Sigmoid colon (tissue), 7 donors: Measurements from ENCODE around the gene YLPM1. TPM values are rescaled to one million over a fixed set of nuclear protein-coding genes. Genes with fewer than 3 reads are reported as not detected.

ENCODE experiments used
- DNase-seq: peaks from one replicate; pipeline ENCODE4 v3.0.0-alpha.2; 2019
- H3K27ac ChIP-seq, 4 donors: fragments of 200-600 bp; sonication (generic); one replicate each; pipeline ENCODE4 v1.5.1; 2016 to 2019; ENCODE audit warnings: mild to moderate bottlenecking in 1 of 4
- H3K27me3 ChIP-seq, 3 donors: fragments of 200-600 bp; sonication (generic); one replicate each; pipeline ENCODE4 v1.5.1; 2019; ENCODE audit warnings: mild to moderate bottlenecking in 1 of 3
- H3K36me3 ChIP-seq, 4 donors: fragments of 200-600 bp; sonication (generic); one replicate each; pipeline ENCODE4 v1.5.1; 2016 to 2019
- H3K4me1 ChIP-seq, 4 donors: fragments of 200-600 bp; sonication (generic); one replicate each; pipeline ENCODE4 v1.5.1; 2017 to 2019
- H3K4me3 ChIP-seq, 4 donors: fragments of 200-600 bp; sonication (generic); one replicate each; pipeline ENCODE4 v1.5.1; 2017 to 2019; ENCODE audit warnings: mild to moderate bottlenecking in 2 of 4, moderate library complexity in 1 of 4
- H3K9me3 ChIP-seq, 4 donors: fragments of 200-600 bp in 3 of 4; sonication (generic) in 3 of 4; one replicate each; pipeline versions ENCODE4 v1.5.1 to v1.6.1; 2013 to 2019
- EP300 ChIP-seq, 4 donors: sonication (generic); formaldehyde crosslinking; IDR thresholded peaks; one replicate each; pipeline ENCODE4 v1.6.1; 2017; ENCODE audit warnings: antibody characterized with exemption in 4 of 4
- POLR2A ChIP-seq, 2 donors: fragments of 450-650 bp; IDR thresholded peaks; one replicate each; pipeline ENCODE4 v1.6.1; 2016; ENCODE audit warnings: antibody characterized with exemption in 2 of 2, mild to moderate bottlenecking in 2 of 2, moderate library complexity in 2 of 2
- POLR2AphosphoS5 ChIP-seq, 4 donors: sonication (generic); formaldehyde crosslinking; IDR thresholded peaks; one replicate each; pipeline ENCODE4 v1.6.1; 2017; ENCODE audit warnings: antibody characterized with exemption in 4 of 4
- WGBS, 2 donors: extraction: QIAGEN DNeasy Blood & Tissue Kit; methylation state at CpG; one replicate each; pipeline ENCODE4 v1.1.7; 2013; 5-methylcytosine and 5-hydroxymethylcytosine counted together
- intact Hi-C: fragments of 100-400 bp; cut with DNase I; formaldehyde crosslinking; loops from one replicate; pipeline ENCODE4 v1.15.1; 2023
- polyA plus RNA-seq, 3 donors: library from polyadenylated mRNA; stranded (reverse); fragments of 200-250 nt; gene quantifications; one replicate each; pipeline ENCODE4 v1.2.3, GENCODE V29; 2013
- total RNA-seq, 4 donors: library from RNA; depleted of rRNA; stranded (reverse); fragments of >200 nt; gene quantifications; one replicate each; pipeline ENCODE4 v1.1.0, GENCODE V29; 2016
- TF ChIP-seq, protein P1 (sequence below), 4 experiments: fragments of 450-650 bp in 3 of 4; fragments of 200-600 bp in 1 of 4; IDR thresholded peaks; one replicate each; pipeline ENCODE4 v1.5.1; 2016 to 2019; ENCODE audit warnings: antibody characterized with exemption in 4 of 4, mild to moderate bottlenecking in 3 of 4, moderate library complexity in 2 of 4
- donor health status: healthy with polysubstance abuse.
- donor health status: Bipolar disorder and iron deficiency.
- donor health status: healthy.

YLPM1 gene
- total and polyA plus RNA-seq, 7 donors: 7.2 to 58.7 (median 40.3) TPM

DNA sequence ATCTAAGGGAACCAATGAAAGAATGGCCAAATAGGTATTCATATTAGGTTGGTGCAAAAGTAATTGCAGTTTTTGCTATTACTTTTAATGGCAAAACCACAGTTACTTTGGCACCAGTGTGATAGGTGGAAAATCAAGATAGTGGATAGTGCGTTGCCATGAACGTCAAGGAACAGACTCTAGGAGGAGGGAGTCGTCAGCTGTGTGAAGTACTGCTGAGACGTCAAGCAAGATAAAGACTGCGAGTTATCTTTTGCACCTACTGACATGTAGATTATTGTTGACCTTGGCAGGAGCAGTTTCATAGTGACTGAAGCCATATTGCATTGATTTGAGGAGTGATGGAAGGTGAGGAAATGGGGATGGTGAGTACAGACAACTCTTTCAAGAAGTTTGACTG is 8.3 kb downstream of the YLPM1 start:
- DNase-seq: no peak
- H3K9me3 ChIP-seq: no peaks in the 10 kb centered on the region
- H3K27me3 ChIP-seq: no peaks in the 10 kb centered on the region
- no peaks in the 10 kb centered on the region for H3K36me3 ChIP-seq
- no peak for TF ChIP-seq POLR2AphosphoS5 (IDR thresholded peaks at IDR 0.05)
- TF ChIP-seq, protein P1, sequence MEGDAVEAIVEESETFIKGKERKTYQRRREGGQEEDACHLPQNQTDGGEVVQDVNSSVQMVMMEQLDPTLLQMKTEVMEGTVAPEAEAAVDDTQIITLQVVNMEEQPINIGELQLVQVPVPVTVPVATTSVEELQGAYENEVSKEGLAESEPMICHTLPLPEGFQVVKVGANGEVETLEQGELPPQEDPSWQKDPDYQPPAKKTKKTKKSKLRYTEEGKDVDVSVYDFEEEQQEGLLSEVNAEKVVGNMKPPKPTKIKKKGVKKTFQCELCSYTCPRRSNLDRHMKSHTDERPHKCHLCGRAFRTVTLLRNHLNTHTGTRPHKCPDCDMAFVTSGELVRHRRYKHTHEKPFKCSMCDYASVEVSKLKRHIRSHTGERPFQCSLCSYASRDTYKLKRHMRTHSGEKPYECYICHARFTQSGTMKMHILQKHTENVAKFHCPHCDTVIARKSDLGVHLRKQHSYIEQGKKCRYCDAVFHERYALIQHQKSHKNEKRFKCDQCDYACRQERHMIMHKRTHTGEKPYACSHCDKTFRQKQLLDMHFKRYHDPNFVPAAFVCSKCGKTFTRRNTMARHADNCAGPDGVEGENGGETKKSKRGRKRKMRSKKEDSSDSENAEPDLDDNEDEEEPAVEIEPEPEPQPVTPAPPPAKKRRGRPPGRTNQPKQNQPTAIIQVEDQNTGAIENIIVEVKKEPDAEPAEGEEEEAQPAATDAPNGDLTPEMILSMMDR (IDR thresholded peaks at IDR 0.05): no peak
- WGBS, 2 donors: 83 to 91% methylated on average over 5 of the region's 5 CpGs
- H3K4me3 ChIP-seq: no peak overlapping the region
- intact Hi-C loops: no loop called here
- peaks cover 0 to 20% (median 17%) of the 10 kb centered on the region in 4 donors for H3K4me1 ChIP-seq
- no peak overlapping the region for H3K27ac ChIP-seq

DNA sequence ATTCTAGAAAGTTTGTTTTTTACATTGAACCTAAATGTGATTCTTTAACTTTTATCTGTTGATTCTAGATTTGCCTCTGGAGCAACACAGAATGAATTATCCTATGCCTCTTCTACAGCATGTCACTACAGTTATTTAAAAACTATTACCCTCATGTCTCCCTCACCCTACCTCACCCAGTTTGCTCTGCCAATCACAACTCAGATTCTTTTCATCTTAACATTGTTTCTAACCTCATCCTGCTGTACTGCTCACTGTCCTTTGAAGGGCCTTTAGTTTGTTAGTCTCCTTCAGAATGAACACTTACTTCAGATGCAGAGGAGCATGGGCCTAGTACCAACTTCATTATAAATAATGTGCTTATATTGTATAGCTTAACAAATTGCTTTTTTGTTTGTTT is 21.5 kb downstream of the YLPM1 start:
- Histone ChIP-seq H3K4me1 (no peaks in the 10 kb centered on the region), H3K27me3 (no peaks in the 10 kb centered on the region), H3K36me3 (peaks cover 12 to 73% (median 26%) of the 10 kb centered on the region in 4 donors), H3K4me3 (no peak overlapping the region), H3K27ac (no peak overlapping the region), H3K9me3 (no peaks in the 10 kb centered on the region)
- TF ChIP-seq POLR2AphosphoS5 (IDR thresholded peaks at IDR 0.05) (no peak), POLR2A (IDR thresholded peaks at IDR 0.05) (no peak), EP300 (IDR thresholded peaks at IDR 0.05) (no peak)
- TF ChIP-seq, protein P1 (IDR thresholded peaks at IDR 0.05): no peak
- DNase-seq: no peak
- intact Hi-C loops: no loop called here

- no peak overlapping the region for H3K4me3 ChIP-seq
- intact Hi-C loops: no loop called here
- peaks cover 11 to 68% (median 24%) of the 10 kb centered on the region in 4 donors for H3K36me3 ChIP-seq
- WGBS, 2 donors: 50 to 65% methylated on average over 1 of the region's 1 CpG
- TF ChIP-seq POLR2AphosphoS5 (IDR thresholded peaks at IDR 0.05) (no peak), EP300 (IDR thresholded peaks at IDR 0.05) (no peak), POLR2A (IDR thresholded peaks at IDR 0.05) (no peak)
- TF ChIP-seq, protein P1 (IDR thresholded peaks at IDR 0.05): no peak
- no peak overlapping the region for H3K27ac ChIP-seq
- H3K27me3 ChIP-seq: no peaks in the 10 kb centered on the region
- no peaks in the 10 kb centered on the region for H3K9me3 ChIP-seq
- no peaks in the 10 kb centered on the region for H3K4me1 ChIP-seq
- DNase-seq: no peak
Measured at GRCh38 chr14:74785056-74785613, 22.0 kb downstream of the YLPM1 start.

- WGBS, 2 donors: 93 to 94% methylated on average over 2 of the region's 2 CpGs
- Histone ChIP-seq H3K36me3 (peaks cover 0 to 51% (median 12%) of the 10 kb centered on the region in 4 donors), H3K27me3 (no peaks in the 10 kb centered on the region), H3K4me1 (peaks cover 0 to 1% (median 0%) of the 10 kb centered on the region in 4 donors), H3K27ac (no peak overlapping the region), H3K4me3 (no peak overlapping the region), H3K9me3 (no peaks in the 10 kb centered on the region)
- no peak for DNase-seq
- TF ChIP-seq, protein P1 (IDR thresholded peaks at IDR 0.05): no peak
- no peak for TF ChIP-seq POLR2A (IDR thresholded peaks at IDR 0.05)
- TF ChIP-seq EP300 (IDR thresholded peaks at IDR 0.05): no peak
- no peak for TF ChIP-seq POLR2AphosphoS5 (IDR thresholded peaks at IDR 0.05)
- intact Hi-C loops: no loop called here
Measured at GRCh38 chr14:74786796-74787315, 23.7 kb downstream of the YLPM1 start.
